Stimulated activated CD4-positive, alpha-beta T cell treated with anti-CD3 and anti-CD28 coated beads, Interleukin-1b, Interleukin-23, amount 100 ng/mL, for 1 hour (primary cell): Measurements from ENCODE around the gene PIK3CG.
"Not testable (repeated sequence)": the region's sequence is repeated elsewhere in the genome, so short reads cannot be mapped to it uniquely, and the experiment has no call there.

Experiments
- DNase-seq, 2 donors: peaks; one replicate each; pipeline ENCODE4 v3.0.0-alpha.2; 2020; ENCODE audit warnings: low read depth in 2 of 2

PIK3CG gene

DNA sequence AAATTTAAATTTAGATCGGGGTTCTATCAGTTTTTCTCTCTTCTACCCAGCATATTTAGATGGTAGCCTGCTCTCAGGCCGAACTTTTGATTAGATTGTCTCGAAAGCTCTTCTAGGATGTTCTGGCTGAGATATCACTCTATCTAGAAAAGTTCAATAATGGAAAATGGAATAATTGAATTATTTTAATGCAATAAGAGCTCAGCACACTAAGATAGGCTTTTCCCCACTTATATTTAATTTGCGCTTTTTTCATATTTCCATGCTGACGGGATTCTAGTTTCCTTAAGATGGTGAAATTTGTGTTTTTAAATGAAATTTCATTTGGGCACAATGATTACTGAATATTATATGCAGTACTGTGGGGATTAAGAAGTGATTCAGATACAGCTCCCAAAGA is 73.7 kb downstream of the PIK3CG start:
- DNase-seq, result no peak

GRCh38 chr7:106944035-106944665 is 79.1 kb downstream of the PIK3CG start:
- no peak for DNase-seq

- no peak for DNase-seq
Observed at GRCh38 chr7:106947244-106947728, 82.2 kb downstream of the PIK3CG start.

GRCh38 chr7:106952001-106952657 is 87.0 kb downstream of the PIK3CG start:
- DNase-seq, result no peak

- DNase-seq, result no peak
Observed at GRCh38 chr7:106952658-106953231, 87.7 kb downstream of the PIK3CG start.

DNA sequence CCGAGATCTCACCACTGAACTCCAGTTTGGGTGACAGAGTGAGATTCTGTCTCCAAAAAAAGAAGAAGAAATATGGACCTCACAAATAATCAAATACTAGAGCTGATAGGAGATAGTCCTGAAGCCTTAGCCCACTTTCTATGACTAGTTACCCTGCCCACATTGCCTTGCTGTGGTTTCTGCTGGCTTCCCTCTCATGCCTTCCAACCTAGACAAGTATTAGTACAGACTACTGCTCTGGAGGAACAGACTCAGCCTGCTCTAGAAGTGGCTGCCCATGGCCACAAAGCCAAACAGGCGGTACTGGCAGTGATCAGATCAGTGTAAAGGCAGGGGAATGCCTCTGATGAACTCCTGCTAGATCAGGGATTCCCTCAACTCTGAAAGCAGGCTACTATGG is 89.8 kb downstream of the PIK3CG start:
- DNase-seq, result no peak

DNA sequence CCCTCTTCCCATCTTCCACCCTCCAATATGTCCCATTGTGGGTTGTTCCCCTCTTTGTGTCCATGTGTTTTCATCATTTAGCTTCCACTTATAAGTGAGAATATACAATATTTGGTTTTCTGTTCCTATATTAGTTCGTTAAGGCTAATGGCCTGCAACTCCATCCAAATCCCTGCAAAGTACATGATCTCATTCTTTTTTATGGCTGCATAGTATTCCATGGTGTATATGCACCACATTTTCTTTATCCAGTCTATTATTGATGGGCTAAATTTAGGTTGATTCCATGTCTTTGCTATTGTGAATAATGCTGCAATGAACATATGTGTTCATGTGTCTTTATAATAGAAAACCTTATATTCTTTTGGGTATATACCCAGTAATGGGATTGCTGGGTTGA is 90.8 kb downstream of the PIK3CG start:
- not testable (repeated sequence) for DNase-seq
